Peyer's patch (tissue), 4 donors: Measurements from ENCODE around the gene FUT8.

Source experiments
- CTCF ChIP-seq, 6 experiments: fragments of 450-650 bp in 4 of 6; fragments of 200-600 bp in 2 of 6; sonication (generic) in 1 of 6; IDR thresholded peaks; one replicate each; pipeline ENCODE4 v1.5.1; 2017 to 2019; ENCODE audit warnings: antibody characterized with exemption in 6 of 6, mild to moderate bottlenecking in 3 of 6, moderate library complexity in 1 of 6
- POLR2A ChIP-seq, 2 donors: fragments of 450-650 bp; IDR thresholded peaks; one replicate each; pipeline ENCODE4 v1.5.1; 2017; ENCODE audit warnings: antibody characterized with exemption in 2 of 2, mild to moderate bottlenecking in 2 of 2, moderate library complexity in 2 of 2

GRCh38 chr14:65502676-65503124, 90.2 kb downstream of the FUT8 start:
- no peak for TF ChIP-seq CTCF (IDR thresholded peaks at IDR 0.05)
- no peak for TF ChIP-seq POLR2A (IDR thresholded peaks at IDR 0.05)
